CD1c-positive myeloid dendritic cell (primary cell): ENCODE measurements around the gene DNAJC1.

ENCODE experiments used
- DNase-seq: peaks from one replicate; pipeline ENCODE4 v3.0.0-alpha.2; 2016; ENCODE audit errors: extremely low spot score

The DNAJC1 gene

GRCh38 chr10:22006379-22006884 is 2.9 kb upstream of the DNAJC1 start:
- no peak for DNase-seq

- DNase-seq, result no peak
These were observed 2.2 kb upstream of the DNAJC1 start for GRCh38 chr10:22005763-22006162.

GRCh38 chr10:22003964-22004281 is 393 bp upstream of the DNAJC1 start:
- DNase-seq, result no peak

- DNase-seq, result peak; percentile 50
These were observed 846 bp downstream of the DNAJC1 start for GRCh38 chr10:22002591-22003176.

- no peak for DNase-seq
These were observed 8.0 kb downstream of the DNAJC1 start for GRCh38 chr10:21995557-21995956.

- peak; percentile 65 for DNase-seq
These were observed 10.0 kb downstream of the DNAJC1 start for GRCh38 chr10:21993360-21994001.

- DNase-seq, result no peak
These were observed 11.7 kb downstream of the DNAJC1 start for GRCh38 chr10:21991785-21992184.

GRCh38 chr10:21990449-21990848 is 13.1 kb downstream of the DNAJC1 start:
- no peak for DNase-seq

GRCh38 chr10:21989453-21990154 is 13.9 kb downstream of the DNAJC1 start:
- DNase-seq, result peak; percentile 12

GRCh38 chr10:21985541-21985940 is 18.0 kb downstream of the DNAJC1 start:
- DNase-seq, result no peak

- DNase-seq, result no peak
These were observed 22.4 kb downstream of the DNAJC1 start for GRCh38 chr10:21981118-21981517.

- no peak for DNase-seq
These were observed 22.8 kb downstream of the DNAJC1 start for GRCh38 chr10:21980691-21981090.

GRCh38 chr10:21978191-21978862 is 25.2 kb downstream of the DNAJC1 start:
- DNase-seq, result no peak

GRCh38 chr10:21976739-21977138 is 26.8 kb downstream of the DNAJC1 start:
- DNase-seq, result no peak

- no peak for DNase-seq
These were observed 27.2 kb downstream of the DNAJC1 start for GRCh38 chr10:21976280-21976679.

GRCh38 chr10:21975378-21975990 is 28.0 kb downstream of the DNAJC1 start:
- DNase-seq, result no peak

GRCh38 chr10:21972584-21972983 is 30.9 kb downstream of the DNAJC1 start:
- DNase-seq, result no peak

GRCh38 chr10:21969326-21970287 is 33.9 kb downstream of the DNAJC1 start:
- no peak for DNase-seq

GRCh38 chr10:21964983-21965665 is 38.4 kb downstream of the DNAJC1 start:
- no peak for DNase-seq

GRCh38 chr10:21962358-21962757 is 41.2 kb downstream of the DNAJC1 start:
- no peak for DNase-seq
